GM15510 (cell line): ENCODE data around the gene ZMAT1.

Experiments
- POLR2A ChIP-seq: IDR thresholded peaks from 3 replicates; pipeline ENCODE4 v1.6.1; 2011; ENCODE audit warnings: borderline replicate concordance; ENCODE audit not compliant: insufficient read length; ENCODE audit errors: extremely low read depth

The ZMAT1 gene

GRCh38 chrX:101931488-101932248 lies at the start of gene ZMAT1:
TSS of gene ZMAT1 (minus strand) at chrX:101932027. CDS start at chrX:101932008, 19 bp downstream.
- peak; percentile 57 for TF ChIP-seq POLR2A

GRCh38 chrX:101977106-101977505 lies 45.3 kb upstream of the ZMAT1 start:
- no peak for TF ChIP-seq POLR2A

DNA sequence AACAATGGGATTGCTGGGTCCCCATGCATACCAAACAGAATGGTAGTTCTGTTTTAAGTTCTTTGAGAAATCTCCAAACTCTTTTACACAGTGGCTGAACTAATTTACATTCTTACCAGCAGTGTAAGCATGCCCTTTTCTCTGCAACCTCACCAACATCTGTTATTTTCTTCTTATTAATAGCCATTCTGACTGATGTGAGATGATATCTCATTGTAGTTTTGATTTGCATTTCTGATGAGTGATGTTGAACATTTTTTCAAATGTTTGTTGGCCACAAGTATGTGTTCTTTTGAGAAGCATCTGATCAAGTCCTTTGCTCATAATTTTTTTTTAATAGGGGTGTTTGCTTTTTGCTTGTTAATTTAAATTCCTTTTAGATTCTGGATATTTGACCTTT lies 41.2 kb upstream of the ZMAT1 start:
- no peak for TF ChIP-seq POLR2A

GRCh38 chrX:101958139-101958538 lies 26.3 kb upstream of the ZMAT1 start:
- TF ChIP-seq POLR2A = no peak

GRCh38 chrX:101957174-101957573 lies 25.3 kb upstream of the ZMAT1 start:
- TF ChIP-seq POLR2A = no peak

GRCh38 chrX:101956556-101956955 lies 24.7 kb upstream of the ZMAT1 start:
- no peak for TF ChIP-seq POLR2A

DNA sequence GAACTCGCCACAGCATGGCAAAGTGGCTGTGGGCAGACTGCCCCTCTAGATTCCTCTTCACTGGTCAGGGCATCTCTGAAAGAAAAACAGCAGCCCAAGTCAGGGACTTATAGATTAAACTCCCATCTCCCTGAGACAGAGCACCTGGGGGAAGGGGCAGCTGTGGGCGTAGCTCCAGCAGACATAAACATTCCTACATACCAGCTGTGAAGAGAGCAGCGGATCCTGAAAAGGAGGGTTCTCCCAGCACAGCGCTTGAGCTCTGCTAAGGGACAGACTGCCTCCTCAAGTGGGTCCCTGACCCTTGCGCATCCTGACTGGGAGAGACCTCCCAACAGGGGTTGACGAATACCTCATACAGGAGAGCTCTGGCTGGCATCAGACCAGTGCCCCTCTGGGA lies 18.8 kb upstream of the ZMAT1 start:
- no peak for TF ChIP-seq POLR2A

DNA sequence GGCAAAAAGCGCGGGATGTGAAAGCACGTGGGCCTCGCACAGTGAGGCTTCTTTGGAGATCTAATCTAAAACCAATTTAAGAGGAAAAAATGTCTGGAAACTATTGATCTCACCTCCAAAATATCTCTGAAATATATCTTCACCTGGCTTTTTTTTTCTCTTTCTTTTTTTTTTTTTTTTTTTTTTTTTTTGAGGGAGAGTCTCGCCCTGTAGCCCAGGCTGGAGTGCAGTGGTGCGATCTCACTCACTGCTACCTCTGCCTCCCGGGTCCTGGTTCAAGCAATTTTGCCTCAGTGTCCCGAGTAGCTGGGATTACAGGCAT lies 383 bp upstream of the ZMAT1 start:
- no peak for TF ChIP-seq POLR2A

- no peak for TF ChIP-seq POLR2A
Measured at GRCh38 chrX:101931136-101931487, 715 bp downstream of the ZMAT1 start.

GRCh38 chrX:101925733-101926132 lies 6.1 kb downstream of the ZMAT1 start:
- TF ChIP-seq POLR2A = no peak

GRCh38 chrX:101918751-101919150 lies 13.1 kb downstream of the ZMAT1 start:
- TF ChIP-seq POLR2A = no peak

DNA sequence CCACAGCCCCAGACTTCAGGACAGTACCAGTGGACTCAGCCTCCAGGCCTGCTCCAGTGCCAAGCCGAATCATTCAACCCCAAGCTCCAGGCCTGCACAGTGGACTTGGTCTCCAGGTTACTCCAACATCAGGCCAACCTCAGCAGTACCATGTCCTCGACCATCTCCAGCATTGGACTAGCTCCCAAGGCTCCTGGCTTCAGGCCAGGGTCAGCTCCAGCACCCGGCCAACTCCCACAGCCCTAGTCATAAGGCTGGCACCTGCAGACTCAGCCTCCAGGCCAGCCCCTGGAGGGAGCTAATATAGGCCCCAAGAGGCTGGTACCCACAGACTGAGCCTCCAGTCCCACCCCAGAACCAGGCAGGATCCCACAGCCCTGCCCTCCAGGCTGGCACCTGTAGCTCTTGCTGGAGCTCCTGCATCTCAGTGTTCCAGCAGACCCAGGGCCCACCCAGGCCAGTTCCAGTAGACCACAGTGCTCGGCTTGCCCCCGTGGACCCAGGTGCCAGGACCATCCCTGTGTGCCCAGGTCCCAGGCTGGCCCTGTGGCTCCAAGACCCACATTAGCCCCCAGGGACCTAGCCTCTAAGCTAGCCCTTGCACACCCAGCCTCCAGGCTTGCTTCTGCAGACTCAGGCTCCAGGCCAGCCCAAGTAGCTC lies 25.6 kb downstream of the ZMAT1 start:
- TF ChIP-seq POLR2A = no peak

GRCh38 chrX:101904996-101905395 lies 26.8 kb downstream of the ZMAT1 start:
- no peak for TF ChIP-seq POLR2A
